Duodenal mucosa (tissue), 2 donors: ENCODE data around the gene STXBP2.
A peak's percentile ranks its signal among the peaks of the same experiment; 100 is the strongest.

Source experiments
- H3K27ac ChIP-seq: one replicate; pipeline ENCODE4 v1.7.0; 2013; ENCODE audit warnings: low read depth, low read length
- H3K27me3 ChIP-seq, 2 donors: one replicate each; pipeline ENCODE4 v1.7.0; 2013; ENCODE audit warnings: low read length in 2 of 2, control low read depth in 1 of 2; ENCODE audit not compliant: insufficient read depth in 2 of 2, control insufficient read depth in 1 of 2
- H3K36me3 ChIP-seq, 2 donors: one replicate each; pipeline ENCODE4 v1.7.0; 2013; ENCODE audit warnings: low read length in 2 of 2, control low read depth in 1 of 2; ENCODE audit not compliant: insufficient read depth in 2 of 2, control insufficient read depth in 1 of 2
- H3K4me1 ChIP-seq, 2 donors: one replicate each; pipeline ENCODE4 v1.7.0; 2013; ENCODE audit warnings: low read length in 2 of 2, control low read depth in 1 of 2; ENCODE audit not compliant: insufficient read depth in 2 of 2, control insufficient read depth in 1 of 2
- H3K4me3 ChIP-seq, 2 donors: one replicate each; pipeline ENCODE4 v1.7.0; 2013; ENCODE audit warnings: low read length in 2 of 2, low read depth in 1 of 2
- H3K9ac ChIP-seq, 2 donors: one replicate each; pipeline ENCODE4 v1.7.0; 2013; ENCODE audit warnings: low read length in 2 of 2, low read depth in 1 of 2
- H3K9me3 ChIP-seq, 2 donors: one replicate each; pipeline ENCODE4 v1.7.0; 2013; ENCODE audit warnings: low read length in 2 of 2, control low read depth in 1 of 2; ENCODE audit not compliant: control insufficient read depth in 1 of 2

The STXBP2 gene

DNA sequence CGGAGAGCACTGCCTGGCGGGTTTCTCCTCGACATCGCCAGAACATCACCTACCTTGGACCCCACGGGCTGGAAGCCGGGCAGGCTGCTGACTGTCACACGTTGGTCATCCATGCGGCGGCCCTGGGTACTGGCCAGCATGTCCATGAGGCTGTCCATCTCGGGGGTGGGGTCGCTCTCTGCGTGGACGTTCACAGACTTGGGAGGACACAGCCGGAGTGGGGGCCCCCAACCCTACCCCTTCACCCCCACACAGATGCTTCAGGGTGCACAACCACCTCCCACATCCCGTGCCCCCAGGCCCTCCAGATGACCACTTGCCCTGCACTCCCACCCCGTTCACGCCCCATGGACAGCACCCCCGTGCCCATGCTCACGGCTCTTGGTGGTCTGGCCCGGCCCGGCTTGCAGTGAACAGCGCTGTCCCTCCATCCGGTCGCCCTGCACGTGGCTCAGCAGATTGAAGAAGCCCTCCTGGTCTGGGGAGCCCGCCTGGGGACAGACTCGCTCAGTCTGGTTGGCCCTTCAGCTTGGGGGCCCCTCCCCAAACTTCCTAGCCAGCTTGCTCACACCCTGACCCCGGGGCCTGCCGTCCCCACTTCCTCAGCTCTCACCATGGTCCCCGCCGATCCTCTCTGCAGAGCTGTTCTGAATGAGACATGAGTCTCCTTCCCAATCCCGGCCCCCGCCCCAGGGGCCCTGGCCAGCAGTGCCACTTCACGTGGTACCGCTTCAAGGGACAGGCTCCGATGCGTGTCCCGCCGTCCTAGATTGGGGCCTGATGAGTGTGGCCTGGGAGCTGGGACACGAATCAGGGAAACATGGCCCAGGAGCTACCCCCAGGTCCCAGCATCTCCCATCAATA, 4.3 kb upstream of the STXBP2 start:
- peaks cover 2 to 10% of the 10 kb centered on the region in 2 donors for H3K36me3 ChIP-seq
- H3K4me1 ChIP-seq: peaks cover 21 to 34% of the 10 kb centered on the region in 2 donors
- H3K27ac ChIP-seq: no peak overlapping the region
- no peaks in the 10 kb centered on the region for H3K9me3 ChIP-seq
- H3K9ac ChIP-seq: no peak overlapping the region
- no peaks in the 10 kb centered on the region for H3K27me3 ChIP-seq
- H3K4me3 ChIP-seq: no peak overlapping the region

DNA sequence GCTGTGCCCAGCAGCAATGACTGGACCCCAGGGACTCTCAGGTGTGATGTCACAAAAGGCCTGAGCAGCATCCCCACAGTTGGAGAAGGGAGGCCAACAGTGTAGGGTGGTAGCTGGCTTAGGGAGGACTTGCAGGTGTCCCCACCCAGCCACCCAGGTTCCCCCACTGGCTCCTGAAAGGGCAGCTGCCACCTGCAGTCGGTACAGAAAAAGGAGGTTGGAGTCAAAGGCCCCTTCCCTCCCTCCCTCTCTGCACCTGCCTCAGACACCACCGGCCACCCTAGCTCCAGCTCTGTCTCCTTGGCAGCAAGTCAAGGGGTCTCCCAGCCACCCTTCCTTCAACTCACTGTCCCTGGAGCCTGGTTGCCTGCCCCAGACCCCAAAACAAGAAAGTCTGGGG, 3.2 kb upstream of the STXBP2 start, which contains the start of gene PCP2:
PCP2 (minus strand) TSS at position 22 of the 400 bp plus-strand sequence. CDS start 262 bp downstream, outside the sequence.
- peaks cover 2 to 10% of the 10 kb centered on the region in 2 donors for H3K36me3 ChIP-seq
- no peak within 1 kb of the TSS for H3K4me3 ChIP-seq
- H3K27ac ChIP-seq: no peak within 1 kb of the TSS
- peaks cover 16 to 35% of the 10 kb centered on the region in 2 donors for H3K4me1 ChIP-seq
- H3K27me3 ChIP-seq: no peaks in the 10 kb centered on the region
- H3K9ac ChIP-seq: no peak within 1 kb of the TSS
- H3K9me3 ChIP-seq: no peaks in the 10 kb centered on the region

DNA sequence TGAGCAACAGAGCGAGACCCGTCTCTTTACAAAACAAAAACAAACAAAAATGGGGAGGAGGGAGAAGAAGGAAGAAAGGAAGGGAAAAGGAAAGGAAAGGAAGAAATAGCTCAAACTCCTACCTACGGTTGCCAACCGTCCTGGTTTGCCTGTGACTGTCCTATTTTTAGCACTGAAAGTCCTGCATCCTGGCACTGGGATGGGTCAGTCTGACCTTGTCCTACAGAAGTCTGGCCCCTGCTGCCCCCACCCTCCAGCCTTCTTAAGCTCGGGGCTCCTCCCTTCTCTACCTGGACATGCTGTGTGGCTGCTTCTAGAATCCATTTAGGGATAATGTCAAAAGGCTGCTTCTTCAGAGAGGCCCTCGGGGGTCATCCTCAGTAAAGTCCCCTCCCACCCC, 1.2 kb upstream of the STXBP2 start:
- Histone ChIP-seq H3K4me3 (no peak overlapping the region), H3K27me3 (peaks cover 0 to 7% of the 10 kb centered on the region in 2 donors), H3K27ac (no peak overlapping the region), H3K36me3 (peaks cover 2 to 21% of the 10 kb centered on the region in 2 donors), H3K9ac (no peak overlapping the region), H3K9me3 (peaks cover 0 to 2% of the 10 kb centered on the region in 2 donors), H3K4me1 (peaks cover 8 to 34% of the 10 kb centered on the region in 2 donors)

DNA sequence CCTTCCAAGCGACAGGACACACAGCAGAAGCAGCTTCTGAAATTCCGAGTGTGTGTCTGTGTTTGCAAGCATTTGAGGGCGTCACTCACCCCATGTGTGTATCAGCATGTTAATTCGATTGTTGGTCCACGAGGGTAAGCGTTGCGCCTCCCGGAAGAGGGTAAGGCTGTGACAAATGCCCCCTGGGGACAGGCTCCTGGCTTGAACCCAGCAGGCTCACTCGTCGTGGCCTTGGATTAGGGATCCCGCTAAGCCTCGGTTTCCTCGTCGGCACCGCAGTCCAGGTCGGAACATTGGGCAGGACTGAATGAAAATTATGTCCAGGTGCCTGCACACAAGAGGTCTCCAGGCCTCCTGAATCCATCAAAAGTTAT, 606 bp upstream of the STXBP2 start:
- H3K27ac ChIP-seq: no peak overlapping the region
- H3K27me3 ChIP-seq: peaks cover 0 to 7% of the 10 kb centered on the region in 2 donors
- peaks cover 2 to 21% of the 10 kb centered on the region in 2 donors for H3K36me3 ChIP-seq
- peak overlapping the region; percentile 53 to 93 for H3K4me3 ChIP-seq
- peaks cover 6 to 29% of the 10 kb centered on the region in 2 donors for H3K4me1 ChIP-seq
- peak overlapping the region in 1 of 2 donors; percentile 2 for H3K9ac ChIP-seq
- H3K9me3 ChIP-seq: peaks cover 0 to 2% of the 10 kb centered on the region in 2 donors

DNA sequence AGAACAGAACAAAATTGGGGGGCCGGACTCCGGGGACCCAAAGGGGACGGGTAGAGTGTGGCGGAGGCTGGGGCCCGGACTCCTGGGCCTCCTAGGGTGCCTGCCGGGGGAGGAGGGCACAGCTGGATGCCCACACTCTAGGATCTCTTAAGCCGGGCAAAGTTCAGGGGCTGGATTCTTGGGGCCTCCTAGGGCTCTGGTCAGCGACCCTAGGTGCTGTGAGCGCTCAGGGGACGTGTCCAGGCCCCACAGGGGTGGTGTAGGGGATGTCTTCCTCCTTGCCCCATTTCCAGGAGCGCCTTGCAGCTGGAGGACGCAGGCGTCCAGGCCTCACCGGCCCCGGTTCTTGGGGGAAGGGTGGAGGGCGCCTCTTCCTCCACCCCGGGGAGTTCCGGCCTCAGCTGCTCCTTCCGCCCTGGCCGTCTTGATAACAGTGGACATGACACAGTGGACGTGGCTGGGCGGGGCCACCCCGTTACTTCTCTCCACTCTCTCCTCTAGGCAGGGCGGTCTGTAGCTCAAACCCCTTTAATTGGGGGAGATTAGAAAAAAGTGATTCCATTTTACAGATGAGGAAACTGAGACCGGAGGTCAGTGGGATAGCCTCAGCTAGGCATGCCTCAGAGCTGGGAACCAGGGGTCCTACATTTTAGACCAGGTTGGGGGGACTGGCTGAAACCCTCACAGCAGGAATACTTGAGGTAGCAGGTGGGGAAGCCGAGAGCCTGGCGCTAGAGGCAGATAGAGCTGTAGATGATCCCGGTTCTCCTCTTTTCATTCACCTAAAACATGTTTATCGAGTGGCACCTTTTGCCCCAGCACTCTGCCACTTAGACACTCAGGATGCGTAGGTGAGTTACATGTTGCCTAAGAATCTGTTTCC, 705 bp downstream of the STXBP2 start:
- Histone ChIP-seq H3K9ac (peak overlapping the region; percentile 77 to 80), H3K4me1 (peaks cover 6 to 29% of the 10 kb centered on the region in 2 donors), H3K27me3 (peaks cover 0 to 7% of the 10 kb centered on the region in 2 donors), H3K36me3 (peaks cover 0 to 18% of the 10 kb centered on the region in 2 donors), H3K4me3 (peak overlapping the region; percentile 87 to 93), H3K27ac (peak overlapping the region; percentile 70), H3K9me3 (peaks cover 0 to 2% of the 10 kb centered on the region in 2 donors)

DNA sequence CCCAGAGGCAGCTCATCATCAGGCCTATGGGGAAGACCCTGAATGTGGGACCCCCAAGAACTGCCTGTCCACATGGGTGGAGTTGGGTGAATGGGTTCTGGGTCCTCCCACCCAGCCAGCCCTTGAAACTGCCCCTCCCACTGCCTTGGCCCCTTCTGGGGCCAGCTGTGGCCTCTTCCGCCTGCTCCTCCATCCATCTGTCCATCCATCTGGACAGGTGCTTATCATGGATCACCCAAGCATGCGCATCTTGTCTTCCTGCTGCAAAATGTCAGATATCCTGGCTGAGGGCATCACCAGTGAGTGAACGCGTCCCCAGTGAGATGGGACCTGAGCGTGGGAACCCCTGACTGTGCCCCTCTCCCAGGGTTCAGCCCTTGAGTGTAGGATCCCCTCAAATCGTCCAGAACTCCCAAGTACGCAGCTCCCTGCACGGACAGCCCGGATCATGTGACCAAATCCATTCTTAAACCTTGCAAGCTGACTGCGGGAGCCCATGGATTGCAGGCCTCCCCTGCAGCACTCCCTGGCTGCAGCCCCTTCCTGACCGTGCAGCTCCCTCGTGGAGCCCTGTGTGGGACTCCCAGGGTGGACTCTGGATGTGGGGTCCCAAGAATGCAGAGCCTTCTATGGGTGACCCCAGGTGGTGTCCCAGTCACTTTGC, 2.0 kb downstream of the STXBP2 start:
- H3K27ac ChIP-seq: no peak overlapping the region
- peaks cover 0 to 22% of the 10 kb centered on the region in 2 donors for H3K36me3 ChIP-seq
- peaks cover 6 to 29% of the 10 kb centered on the region in 2 donors for H3K4me1 ChIP-seq
- H3K27me3 ChIP-seq: peaks cover 0 to 7% of the 10 kb centered on the region in 2 donors
- no peak overlapping the region for H3K4me3 ChIP-seq
- no peak overlapping the region for H3K9ac ChIP-seq
- H3K9me3 ChIP-seq: peaks cover 0 to 2% of the 10 kb centered on the region in 2 donors

DNA sequence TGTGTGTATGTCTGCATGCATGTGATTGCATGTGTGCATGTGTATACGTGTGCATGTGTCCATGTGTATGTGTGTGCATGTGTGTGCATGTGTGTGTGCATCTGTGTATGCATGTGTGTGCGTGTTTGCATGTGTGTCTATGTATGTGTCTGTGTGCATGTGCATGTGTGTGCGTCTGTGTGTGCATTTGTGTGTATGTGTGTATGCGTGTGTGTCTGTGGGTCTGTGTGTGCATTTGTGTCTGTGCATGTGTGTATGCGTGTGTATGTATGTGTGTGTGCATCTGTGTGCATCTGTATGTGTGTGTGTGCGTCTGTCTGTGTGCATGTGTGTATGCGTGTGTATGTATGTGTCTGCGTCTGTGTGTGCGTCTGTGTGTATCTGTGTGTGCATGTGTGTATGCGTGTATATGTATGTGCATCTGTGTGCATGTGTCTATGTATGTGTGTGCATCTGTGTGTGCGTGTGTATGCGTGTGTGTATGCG, 3.0 kb downstream of the STXBP2 start:
- Histone ChIP-seq H3K36me3 (peaks cover 0 to 27% of the 10 kb centered on the region in 2 donors), H3K27ac (no peak overlapping the region), H3K9ac (no peak overlapping the region), H3K4me1 (peaks cover 6 to 29% of the 10 kb centered on the region in 2 donors), H3K4me3 (peak overlapping the region in 1 of 2 donors; percentile 21), H3K9me3 (peaks cover 0 to 2% of the 10 kb centered on the region in 2 donors), H3K27me3 (peaks cover 0 to 7% of the 10 kb centered on the region in 2 donors)

DNA sequence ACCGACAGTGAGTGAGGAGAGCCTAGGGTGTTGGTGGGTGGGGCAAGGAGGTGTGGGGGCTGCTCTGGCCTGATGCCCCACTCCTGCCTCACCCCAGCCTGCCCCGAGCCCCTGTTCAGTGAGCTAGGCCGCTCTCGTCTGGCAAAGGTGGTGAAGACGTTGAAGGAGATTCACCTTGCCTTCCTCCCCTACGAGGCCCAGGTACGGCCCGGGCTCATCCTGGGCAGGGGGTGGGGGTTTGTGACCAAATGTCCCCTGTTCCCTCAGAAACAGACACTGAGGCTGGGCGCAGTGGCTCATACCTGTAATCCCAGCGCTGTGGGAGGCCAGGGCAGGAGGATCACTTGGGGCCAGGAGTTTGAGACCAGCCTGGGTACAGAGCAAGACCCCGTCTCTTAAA, 3.9 kb downstream of the STXBP2 start:
- Histone ChIP-seq H3K27ac (no peak overlapping the region), H3K4me1 (peaks cover 6 to 29% of the 10 kb centered on the region in 2 donors), H3K27me3 (peaks cover 0 to 7% of the 10 kb centered on the region in 2 donors), H3K9me3 (peaks cover 0 to 2% of the 10 kb centered on the region in 2 donors), H3K36me3 (peaks cover 0 to 35% of the 10 kb centered on the region in 2 donors), H3K9ac (no peak overlapping the region), H3K4me3 (no peak overlapping the region)
